ENCODE measurements around the gene BICD1. TPM values are rescaled to one million over a fixed set of nuclear protein-coding genes. Genes with fewer than 3 reads are reported as not detected.

Gene BICD1
- polyA plus RNA-seq, 1 experiment = 7.9 TPM

DNA sequence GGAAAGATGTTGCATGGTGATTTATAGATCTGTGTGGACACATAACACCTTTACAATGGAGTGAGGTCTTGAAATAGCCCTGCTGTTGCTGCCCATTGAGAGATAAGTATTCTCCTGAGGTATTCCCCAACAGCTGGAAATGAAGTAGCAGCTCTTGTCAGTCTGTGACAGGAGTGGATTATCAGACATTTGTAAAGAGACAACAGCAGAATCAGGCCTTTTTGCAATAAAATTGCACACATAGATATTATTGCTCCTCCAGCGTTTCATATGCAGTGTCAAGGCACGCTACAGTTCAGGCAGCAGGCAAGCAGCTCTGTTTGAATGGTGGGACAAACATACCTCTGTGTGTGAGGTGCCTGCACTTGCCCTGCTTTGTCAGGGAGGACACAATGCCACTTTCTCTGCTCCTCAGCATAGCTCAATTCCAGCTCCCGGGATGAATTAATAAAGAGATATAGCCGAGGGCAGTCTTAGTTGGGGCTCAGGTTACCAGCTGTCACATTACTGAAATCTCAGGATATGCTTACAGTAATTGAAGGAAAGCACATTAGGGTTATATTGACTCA, 49.4 kb downstream of the BICD1 start:
- ChIA-PET POLR2A (no interaction called here), CTCF (no interaction called here)
- DNase-seq (ENCODE audit: low read depth) = no peak
- no peak overlapping the region for H3K4me3 ChIP-seq (ENCODE audit: low read depth, low read length)
- no peaks in the 10 kb centered on the region for H3K36me3 ChIP-seq (ENCODE audit: control insufficient read depth, insufficient read depth, low read length)
- TF ChIP-seq, protein P1, sequence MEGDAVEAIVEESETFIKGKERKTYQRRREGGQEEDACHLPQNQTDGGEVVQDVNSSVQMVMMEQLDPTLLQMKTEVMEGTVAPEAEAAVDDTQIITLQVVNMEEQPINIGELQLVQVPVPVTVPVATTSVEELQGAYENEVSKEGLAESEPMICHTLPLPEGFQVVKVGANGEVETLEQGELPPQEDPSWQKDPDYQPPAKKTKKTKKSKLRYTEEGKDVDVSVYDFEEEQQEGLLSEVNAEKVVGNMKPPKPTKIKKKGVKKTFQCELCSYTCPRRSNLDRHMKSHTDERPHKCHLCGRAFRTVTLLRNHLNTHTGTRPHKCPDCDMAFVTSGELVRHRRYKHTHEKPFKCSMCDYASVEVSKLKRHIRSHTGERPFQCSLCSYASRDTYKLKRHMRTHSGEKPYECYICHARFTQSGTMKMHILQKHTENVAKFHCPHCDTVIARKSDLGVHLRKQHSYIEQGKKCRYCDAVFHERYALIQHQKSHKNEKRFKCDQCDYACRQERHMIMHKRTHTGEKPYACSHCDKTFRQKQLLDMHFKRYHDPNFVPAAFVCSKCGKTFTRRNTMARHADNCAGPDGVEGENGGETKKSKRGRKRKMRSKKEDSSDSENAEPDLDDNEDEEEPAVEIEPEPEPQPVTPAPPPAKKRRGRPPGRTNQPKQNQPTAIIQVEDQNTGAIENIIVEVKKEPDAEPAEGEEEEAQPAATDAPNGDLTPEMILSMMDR (IDR thresholded peaks at IDR 0.05; ENCODE audit: insufficient read depth, low read depth, low read length) = no peak
- H3K27me3 ChIP-seq (ENCODE audit: control insufficient read depth, insufficient read depth, low read length) = no peaks in the 10 kb centered on the region

DNA sequence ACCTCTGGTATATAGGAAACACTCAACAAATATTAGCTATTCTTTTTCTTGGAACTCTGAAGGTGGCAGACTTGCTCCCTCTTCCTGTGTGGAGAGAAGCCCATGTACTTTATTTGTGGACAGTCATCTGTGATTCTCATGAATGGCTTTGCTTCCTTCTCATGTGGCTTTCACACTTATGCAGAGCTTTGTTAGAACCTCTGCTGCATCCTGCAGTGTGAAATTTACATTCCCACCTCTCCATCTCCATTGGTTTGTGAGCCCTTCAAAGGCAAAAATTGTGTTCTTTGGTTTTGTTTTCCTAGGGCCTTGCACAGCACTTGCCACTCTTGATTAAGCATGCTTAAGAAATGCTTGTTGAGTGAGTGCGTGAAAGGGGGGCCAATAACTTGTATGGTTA, 51.9 kb downstream of the BICD1 start:
- ChIA-PET CTCF (interaction anchor here (1.2 kb wide), 1 partner anchor 34 kb away, joined by 3 read pairs; no protein-coding TSS in a partner anchor), POLR2A (no interaction called here)
- Histone ChIP-seq H3K36me3 (ENCODE audit: control insufficient read depth, insufficient read depth, low read length) (0 out of 2 replicates have a peak, but pooled peaks cover 1% of the 10 kb centered on the region), H3K4me3 (ENCODE audit: low read depth, low read length) (no peak overlapping the region), H3K27me3 (ENCODE audit: control insufficient read depth, insufficient read depth, low read length) (no peaks in the 10 kb centered on the region)
- no peak for DNase-seq (ENCODE audit: low read depth)
- TF ChIP-seq, protein P1 (IDR thresholded peaks at IDR 0.05; ENCODE audit: insufficient read depth, low read depth, low read length) = no peak

DNA sequence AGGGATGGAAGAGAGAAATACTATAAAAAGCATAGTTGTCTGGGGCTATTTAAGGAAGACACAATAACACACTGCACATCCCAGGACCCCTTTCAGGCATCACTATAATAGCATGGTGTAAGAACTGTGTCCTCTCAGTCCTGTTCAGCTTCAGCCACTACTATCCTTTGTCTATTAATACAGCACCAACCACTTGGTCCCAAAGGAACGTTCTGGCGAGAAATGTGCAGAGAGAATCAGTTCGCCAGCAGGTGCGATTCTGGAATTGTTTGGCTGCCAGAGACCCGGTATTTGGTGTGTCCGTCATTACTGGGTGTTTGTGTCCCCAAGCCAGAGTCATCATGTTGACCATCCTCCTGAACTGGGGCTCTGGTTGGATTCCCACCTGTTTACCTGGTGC, 52.7 kb downstream of the BICD1 start:
- ChIA-PET POLR2A (no interaction called here), CTCF (no interaction called here)
- TF ChIP-seq, protein P1 (IDR thresholded peaks at IDR 0.05; ENCODE audit: insufficient read depth, low read depth, low read length) = no peak
- H3K27me3 ChIP-seq (ENCODE audit: control insufficient read depth, insufficient read depth, low read length) = no peaks in the 10 kb centered on the region
- DNase-seq (ENCODE audit: low read depth) = no peak
- H3K36me3 ChIP-seq (ENCODE audit: control insufficient read depth, insufficient read depth, low read length) = 0 out of 2 replicates have a peak, but pooled peaks cover 1% of the 10 kb centered on the region
- no peak overlapping the region for H3K4me3 ChIP-seq (ENCODE audit: low read depth, low read length)

DNA sequence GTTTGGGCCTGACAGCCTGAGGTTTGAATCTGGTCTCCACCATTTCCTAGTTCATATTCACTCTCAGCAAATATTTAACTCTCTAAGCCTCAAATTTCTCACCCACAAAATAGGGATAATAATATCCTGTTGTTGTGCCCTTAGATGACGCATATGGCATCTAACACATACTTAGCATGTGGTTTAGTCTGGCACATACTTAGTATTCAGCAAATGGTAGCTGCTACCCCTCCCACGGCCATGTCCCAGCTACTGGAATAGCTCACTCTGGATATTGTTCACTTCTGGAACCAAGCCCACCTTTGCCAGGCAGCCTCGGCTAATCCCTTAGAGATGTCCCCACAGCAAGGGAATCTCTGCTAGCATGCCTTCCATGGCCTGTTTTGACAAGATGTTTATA, 53.3 kb downstream of the BICD1 start:
- ChIA-PET POLR2A (no interaction called here), CTCF (no interaction called here)
- H3K4me3 ChIP-seq (ENCODE audit: low read depth, low read length) = no peak overlapping the region

DNA sequence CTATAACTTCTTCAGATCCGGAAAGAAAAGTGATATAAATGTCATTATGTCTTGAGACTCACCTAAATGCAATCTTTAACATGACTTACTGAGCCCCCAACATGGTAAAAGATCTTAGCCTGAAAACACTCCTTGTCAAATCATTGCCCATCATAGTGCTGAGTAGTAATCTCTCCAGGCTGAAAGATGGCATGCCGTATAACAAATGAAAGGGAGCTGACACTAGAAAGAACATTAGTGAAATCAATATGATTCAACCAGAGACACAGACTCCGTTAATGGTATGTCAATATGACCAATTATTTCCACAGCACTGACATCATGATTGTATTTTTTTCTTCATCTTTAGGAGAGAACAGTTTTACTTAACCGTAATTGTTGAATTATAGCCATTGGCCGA, 54.4 kb downstream of the BICD1 start:
- POLR2A ChIA-PET = no interaction called here
- no peak for DNase-seq (ENCODE audit: low read depth)
- Histone ChIP-seq H3K36me3 (ENCODE audit: control insufficient read depth, insufficient read depth, low read length) (0 out of 2 replicates have a peak, but pooled peaks cover 1% of the 10 kb centered on the region), H3K27me3 (ENCODE audit: control insufficient read depth, insufficient read depth, low read length) (no peaks in the 10 kb centered on the region), H3K4me3 (ENCODE audit: low read depth, low read length) (no peak overlapping the region)
- TF ChIP-seq, protein P1 (IDR thresholded peaks at IDR 0.05; ENCODE audit: insufficient read depth, low read depth, low read length) = no peak
- CTCF ChIA-PET = interaction anchor here (0.6 kb wide), 1 partner anchor 1465 kb away, joined by 4 read pairs; the partner anchor contains the start of gene IPO8

More for the DNA sequence above, 53.3 kb downstream of the BICD1 start:
- no peaks in the 10 kb centered on the region for H3K27me3 ChIP-seq (ENCODE audit: control insufficient read depth, insufficient read depth, low read length)
- no peak for DNase-seq (ENCODE audit: low read depth)
- 0 out of 2 replicates have a peak, but pooled peaks cover 1% of the 10 kb centered on the region for H3K36me3 ChIP-seq (ENCODE audit: control insufficient read depth, insufficient read depth, low read length)
- TF ChIP-seq, protein P1 (IDR thresholded peaks at IDR 0.05; ENCODE audit: insufficient read depth, low read depth, low read length) = no peak
